T-helper 17 cell (primary cell): ENCODE measurements around the gene EIF4E. TPM values are rescaled to one million over a fixed set of nuclear protein-coding genes. Genes with fewer than 3 reads are reported as not detected.
"Not testable (repeated sequence)": the region's sequence is repeated elsewhere in the genome, so short reads cannot be mapped to it uniquely, and the experiment has no call there.

Source experiments
- ATAC-seq: fragments of 150-1000 bp; cut with Tn5 transposase; 2 replicates; pipeline ENCODE4 v1.10.0; 2021; ENCODE audit warnings: mild to moderate bottlenecking, moderate library complexity
- DNase-seq, 3 donors: peaks; one replicate each; pipeline versions ENCODE4 v3.0.0 to v3.0.0-alpha.2; 2020 to 2021
- H3K9me3 ChIP-seq: one replicate; pipeline ENCODE4 v1.7.0; 2013; ENCODE audit warnings: low read length, mild to moderate bottlenecking; ENCODE audit not compliant: control insufficient read depth, poor library complexity, severe bottlenecking
- H3K27ac Mint-ChIP-seq: one replicate; pipeline ENCODE4 v1.8.0; 2022; ENCODE audit warnings: mild to moderate bottlenecking, moderate library complexity, mixed read lengths
- H3K27me3 Mint-ChIP-seq: one replicate; pipeline ENCODE4 v1.8.0; 2022; ENCODE audit warnings: mixed read lengths
- H3K36me3 Mint-ChIP-seq: one replicate; pipeline ENCODE4 v1.8.0; 2022; ENCODE audit warnings: low read depth, mixed read lengths
- H3K4me1 Mint-ChIP-seq: one replicate; pipeline ENCODE4 v1.8.0; 2022; ENCODE audit warnings: mild to moderate bottlenecking, mixed read lengths
- H3K4me3 Mint-ChIP-seq: one replicate; pipeline ENCODE4 v1.8.0; 2022; ENCODE audit warnings: mild to moderate bottlenecking, moderate library complexity, mixed read lengths
- total RNA-seq, 4 donors: library from RNA in 2 of 4; stranded (reverse) in 2 of 4; gene quantifications; one replicate each; pipeline ENCODE4 v1.2.3 and lab custom pipeline; 2022 to 2026

The EIF4E gene
- total RNA-seq, 2 donors from 2014 or later = 50.5 to 51.1 TPM

- no peak overlapping the region for H3K4me3 Mint-ChIP-seq
- H3K4me1 Mint-ChIP-seq = peaks cover 3% of the 10 kb centered on the region
- peaks cover 17% of the 10 kb centered on the region for H3K27me3 Mint-ChIP-seq
- H3K27ac Mint-ChIP-seq = no peak overlapping the region
- ATAC-seq (no peak), DNase-seq (no peak)
- H3K9me3 ChIP-seq = peaks cover 4% of the 10 kb centered on the region
- peaks cover 2% of the 10 kb centered on the region for H3K36me3 Mint-ChIP-seq
Measured at GRCh38 chr4:98848448-98848847, 80.5 kb downstream of the EIF4E start.

- DNase-seq = no peak
- Mint-ChIP-seq H3K4me3 (no peak overlapping the region), H3K36me3 (peaks cover 2% of the 10 kb centered on the region), H3K27me3 (peaks cover 5% of the 10 kb centered on the region), H3K27ac (no peak overlapping the region), H3K4me1 (peaks cover 1% of the 10 kb centered on the region)
- H3K9me3 ChIP-seq = peaks cover 4% of the 10 kb centered on the region
- no peak for ATAC-seq
Measured at GRCh38 chr4:98845960-98846359, 83.0 kb downstream of the EIF4E start.

GRCh38 chr4:98842917-98843316 lies 86.0 kb downstream of the EIF4E start:
- DNase-seq, ATAC-seq, H3K27me3 Mint-ChIP-seq, H3K9me3 ChIP-seq, H3K27ac Mint-ChIP-seq, H3K4me1 Mint-ChIP-seq, H3K36me3 Mint-ChIP-seq, H3K4me3 Mint-ChIP-seq: not testable (repeated sequence)

- Mint-ChIP-seq H3K4me1 (peaks cover 3% of the 10 kb centered on the region), H3K27ac (no peak overlapping the region), H3K27me3 (no peaks in the 10 kb centered on the region)
Measured at GRCh38 chr4:98838977-98839618, 89.8 kb downstream of the EIF4E start.

GRCh38 chr4:98838531-98838930 lies 90.4 kb downstream of the EIF4E start:
- Mint-ChIP-seq H3K4me1 (peaks cover 3% of the 10 kb centered on the region), H3K27ac (no peak overlapping the region), H3K27me3 (no peaks in the 10 kb centered on the region), H3K4me3 (no peak overlapping the region), H3K36me3 (no peaks in the 10 kb centered on the region)
- H3K9me3 ChIP-seq = no peaks in the 10 kb centered on the region
- no peak for DNase-seq
- ATAC-seq = no peak

More at GRCh38 chr4:98838977-98839618, 89.8 kb downstream of the EIF4E start:
- ATAC-seq (no peak), DNase-seq (no peak)
- no peaks in the 10 kb centered on the region for H3K9me3 ChIP-seq
- H3K36me3 Mint-ChIP-seq = no peaks in the 10 kb centered on the region
- H3K4me3 Mint-ChIP-seq = no peak overlapping the region

GRCh38 chr4:98833384-98833783 lies 95.5 kb downstream of the EIF4E start:
- Mint-ChIP-seq H3K36me3 (no peaks in the 10 kb centered on the region), H3K4me1 (peaks cover 4% of the 10 kb centered on the region), H3K4me3 (no peak overlapping the region), H3K27me3 (peaks cover 5% of the 10 kb centered on the region), H3K27ac (no peak overlapping the region)
- no peak for DNase-seq
- no peaks in the 10 kb centered on the region for H3K9me3 ChIP-seq
- ATAC-seq = no peak

GRCh38 chr4:98831036-98831435 lies 97.9 kb downstream of the EIF4E start:
- H3K36me3 Mint-ChIP-seq, H3K9me3 ChIP-seq, ATAC-seq, H3K27me3 Mint-ChIP-seq, H3K4me1 Mint-ChIP-seq, H3K27ac Mint-ChIP-seq, H3K4me3 Mint-ChIP-seq, DNase-seq: not testable (repeated sequence)

Other genes starting within 250 kb of the EIF4E start
- gene METAP1, start 66.6 kb upstream of the EIF4E start, total RNA-seq = 10 to 100 TPM; 37.2 to 40.1 TPM
- 10 to 100 TPM; 39.5 to 45.9 TPM for gene ADH5, start 159.7 kb upstream of the EIF4E start, total RNA-seq
- gene ADH4, start 215.2 kb upstream of the EIF4E start, total RNA-seq = not detected